ENCODE measurements around the gene ZCCHC14. TPM values are rescaled to one million over a fixed set of nuclear protein-coding genes. Genes with fewer than 3 reads are reported as not detected.
"Not testable (repeated sequence)": the region's sequence is repeated elsewhere in the genome, so short reads cannot be mapped to it uniquely, and the experiment has no call there.

ZCCHC14 gene
- total RNA-seq, 4 donors from 2014 or later: 27.7 to 56.1 (median 36.7) TPM

DNA sequence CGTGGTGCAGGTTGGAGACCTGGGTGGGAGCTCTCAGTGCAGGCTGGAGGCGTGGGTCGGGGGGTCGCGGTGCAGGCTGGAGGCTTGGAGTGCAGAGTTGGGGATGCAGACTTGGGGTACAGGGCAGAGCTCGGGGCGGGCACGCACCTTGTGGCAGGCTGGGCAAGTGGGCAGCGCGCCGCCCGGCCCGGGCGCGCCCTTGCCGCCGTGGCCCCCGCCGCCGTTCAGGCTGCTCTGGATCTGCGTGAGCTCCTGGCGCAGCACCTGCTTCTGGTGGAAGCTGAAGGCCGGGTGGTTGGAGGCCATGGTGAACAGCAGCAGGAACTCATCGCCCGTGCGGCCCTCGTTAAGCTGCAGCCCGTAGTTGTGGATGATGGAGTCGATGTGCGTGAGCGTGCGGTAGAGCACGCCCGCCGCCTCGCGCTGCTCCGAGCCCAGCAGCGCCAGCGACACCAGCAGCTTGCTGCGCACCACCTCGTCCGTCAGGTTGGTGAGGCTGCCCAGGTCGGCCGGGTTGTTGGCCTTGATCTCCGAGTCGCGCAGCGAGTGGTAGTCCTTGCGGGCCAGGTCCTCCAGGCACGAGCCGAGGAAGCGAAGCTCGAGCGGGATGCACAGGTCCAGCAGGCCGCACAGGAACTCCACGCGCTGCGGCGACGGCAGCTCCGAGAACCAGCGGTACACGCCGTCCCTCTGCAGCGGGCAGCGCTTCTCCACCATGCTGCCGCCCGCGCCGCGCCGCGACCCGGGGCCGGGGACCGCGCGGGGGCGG, 1.1 kb downstream of the ZCCHC14 start:
- DNase-seq: no peak
- no peaks in the 10 kb centered on the region for H3K36me3 ChIP-seq
- TF ChIP-seq EP300 (IDR thresholded peaks at IDR 0.05; ENCODE audit: low read depth): no peak
- TF ChIP-seq, protein P1, sequence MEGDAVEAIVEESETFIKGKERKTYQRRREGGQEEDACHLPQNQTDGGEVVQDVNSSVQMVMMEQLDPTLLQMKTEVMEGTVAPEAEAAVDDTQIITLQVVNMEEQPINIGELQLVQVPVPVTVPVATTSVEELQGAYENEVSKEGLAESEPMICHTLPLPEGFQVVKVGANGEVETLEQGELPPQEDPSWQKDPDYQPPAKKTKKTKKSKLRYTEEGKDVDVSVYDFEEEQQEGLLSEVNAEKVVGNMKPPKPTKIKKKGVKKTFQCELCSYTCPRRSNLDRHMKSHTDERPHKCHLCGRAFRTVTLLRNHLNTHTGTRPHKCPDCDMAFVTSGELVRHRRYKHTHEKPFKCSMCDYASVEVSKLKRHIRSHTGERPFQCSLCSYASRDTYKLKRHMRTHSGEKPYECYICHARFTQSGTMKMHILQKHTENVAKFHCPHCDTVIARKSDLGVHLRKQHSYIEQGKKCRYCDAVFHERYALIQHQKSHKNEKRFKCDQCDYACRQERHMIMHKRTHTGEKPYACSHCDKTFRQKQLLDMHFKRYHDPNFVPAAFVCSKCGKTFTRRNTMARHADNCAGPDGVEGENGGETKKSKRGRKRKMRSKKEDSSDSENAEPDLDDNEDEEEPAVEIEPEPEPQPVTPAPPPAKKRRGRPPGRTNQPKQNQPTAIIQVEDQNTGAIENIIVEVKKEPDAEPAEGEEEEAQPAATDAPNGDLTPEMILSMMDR (IDR thresholded peaks at IDR 0.05): no peak
- TF ChIP-seq POLR2AphosphoS5 (IDR thresholded peaks at IDR 0.05): peak in 1 of 3 donors; percentile 25
- H3K4me3 ChIP-seq: peak overlapping the region; percentile 21 to 58 (median 51)
- H3K27ac ChIP-seq: peak overlapping the region; percentile 63 to 77 (median 72)
- in situ Hi-C loops (cut with MboI; ENCODE audit: low pct_ligation_motif_present in 1 of 4, low pct_unique_long_range_greater_than_20kb in 1 of 4, low sequenced_read_pairs in 3 of 4) (no loop called here), intact Hi-C loops (cut with DNase I; ENCODE audit: low total_unique reads) (loop anchor here (10.0 kb wide), 1 partner anchor 77 kb away; no protein-coding TSS in a partner anchor)
- H3K27me3 ChIP-seq: no peaks in the 10 kb centered on the region
- 46% methylated on average over 19 of the region's 80 CpGs; no CpG with 5 or more reads in 1 of the 2 donors for WGBS, 2 donors (ENCODE audit: low coverage in 1 of 2)
- no peaks in the 10 kb centered on the region for H3K9me3 ChIP-seq
- peaks cover 34 to 76% (median 57%) of the 10 kb centered on the region in 4 donors for H3K4me1 ChIP-seq

DNA sequence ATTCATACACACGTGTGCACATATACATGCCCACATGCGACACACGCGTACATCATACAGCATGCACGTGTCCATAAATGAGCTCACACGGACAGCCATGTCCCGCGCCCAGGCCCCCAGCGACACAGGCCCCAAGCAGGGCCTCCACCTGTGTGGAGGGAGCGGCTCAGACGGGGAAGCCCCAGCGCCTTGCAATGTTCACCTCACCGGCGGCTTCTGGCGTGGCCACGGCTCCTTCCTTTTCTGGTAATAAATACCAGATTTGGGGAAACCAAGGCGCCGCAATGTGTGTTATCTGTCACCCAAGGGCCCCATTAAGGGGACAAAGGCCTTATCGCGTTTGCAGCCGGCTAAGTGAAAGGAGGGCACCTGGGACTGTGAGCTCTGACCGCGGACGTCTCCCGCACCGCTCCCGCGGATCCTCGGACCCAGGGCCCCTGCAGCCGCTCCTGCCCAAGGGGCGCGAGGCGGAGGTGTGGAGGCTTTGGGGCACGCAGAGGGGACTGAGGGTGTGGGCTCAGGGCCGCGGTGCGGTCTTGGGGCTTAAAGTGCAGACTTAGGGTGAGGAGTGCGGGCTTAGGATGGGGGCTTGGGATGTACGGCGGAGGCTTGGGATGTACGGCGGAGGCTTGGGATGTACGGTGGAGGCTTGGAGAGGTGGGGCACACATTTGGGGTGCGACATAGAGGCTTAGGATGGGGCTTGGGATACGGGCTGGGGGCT, 1.9 kb downstream of the ZCCHC14 start:
- WGBS, 2 donors (ENCODE audit: low coverage in 1 of 2): 20 to 23% methylated on average over 2 to 44 of the region's 45 CpGs
- in situ Hi-C loops (cut with MboI; ENCODE audit: low pct_ligation_motif_present in 1 of 4, low pct_unique_long_range_greater_than_20kb in 1 of 4, low sequenced_read_pairs in 3 of 4); H3K9me3 ChIP-seq; H3K27me3 ChIP-seq; H3K36me3 ChIP-seq: not testable (repeated sequence)
- Histone ChIP-seq H3K4me3 (peak overlapping the region; percentile 21 to 58 (median 51)), H3K27ac (peak overlapping the region; percentile 63 to 77 (median 72)), H3K4me1 (peaks cover 34 to 76% (median 57%) of the 10 kb centered on the region in 4 donors)
- DNase-seq: peak; percentile 73
- intact Hi-C loops (cut with DNase I; ENCODE audit: low total_unique reads): loop anchor here (10.0 kb wide), 1 partner anchor 76 kb away; no protein-coding TSS in a partner anchor

DNA sequence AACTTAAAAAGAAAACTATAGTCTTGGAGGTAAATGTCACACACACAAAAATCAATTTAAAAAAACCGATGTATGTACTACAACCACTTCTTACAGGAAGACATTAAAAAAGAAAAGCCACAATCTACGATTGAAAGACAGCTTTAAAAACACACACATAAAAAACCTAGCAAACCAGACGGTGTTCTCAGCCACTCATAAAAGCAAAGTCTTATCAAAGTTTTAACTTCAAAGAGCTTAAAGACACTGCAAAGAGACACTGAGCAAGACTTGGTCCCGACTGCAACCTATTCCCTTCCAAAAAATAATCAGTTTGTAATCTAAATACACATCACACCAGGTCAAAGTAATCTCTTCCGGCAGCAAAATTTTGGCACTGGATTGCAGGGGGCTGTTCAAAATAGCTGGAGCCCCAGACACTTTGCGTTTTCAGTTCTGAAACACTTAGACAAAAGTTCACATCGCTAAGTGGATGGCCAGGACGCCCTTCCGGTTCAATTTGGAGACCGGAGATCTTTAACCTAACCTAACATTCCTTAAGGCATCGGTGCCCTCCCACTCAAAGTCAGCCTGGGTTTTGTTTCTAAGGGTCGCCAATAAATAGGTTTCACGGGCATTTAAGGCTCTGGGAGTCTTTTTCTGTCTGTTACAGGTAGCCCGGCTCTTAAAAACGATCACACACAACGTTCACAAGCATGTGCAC, 2.6 kb downstream of the ZCCHC14 start:
- H3K36me3 ChIP-seq: no peaks in the 10 kb centered on the region
- in situ Hi-C loops (cut with MboI; ENCODE audit: low pct_ligation_motif_present in 1 of 4, low pct_unique_long_range_greater_than_20kb in 1 of 4, low sequenced_read_pairs in 3 of 4): no loop called here
- H3K27ac ChIP-seq: peak overlapping the region; percentile 63 to 77 (median 72)
- no peaks in the 10 kb centered on the region for H3K27me3 ChIP-seq
- no peaks in the 10 kb centered on the region for H3K9me3 ChIP-seq
- H3K4me1 ChIP-seq: peaks cover 35 to 79% (median 60%) of the 10 kb centered on the region in 4 donors
- TF ChIP-seq POLR2AphosphoS5 (IDR thresholded peaks at IDR 0.05) (no peak), POLR2A (IDR thresholded peaks at IDR 0.05) (no peak), EP300 (IDR thresholded peaks at IDR 0.05; ENCODE audit: low read depth) (no peak)
- TF ChIP-seq, protein P1 (IDR thresholded peaks at IDR 0.05): no peak
- no peak for DNase-seq
- WGBS, 2 donors (ENCODE audit: low coverage in 1 of 2): 9 to 14% methylated on average over 13 to 16 of the region's 16 CpGs
- intact Hi-C loops (cut with DNase I; ENCODE audit: low total_unique reads): loop anchor here (10.0 kb wide), 1 partner anchor 75 kb away; no protein-coding TSS in a partner anchor
- peak overlapping the region; percentile 21 to 58 (median 51) for H3K4me3 ChIP-seq

DNA sequence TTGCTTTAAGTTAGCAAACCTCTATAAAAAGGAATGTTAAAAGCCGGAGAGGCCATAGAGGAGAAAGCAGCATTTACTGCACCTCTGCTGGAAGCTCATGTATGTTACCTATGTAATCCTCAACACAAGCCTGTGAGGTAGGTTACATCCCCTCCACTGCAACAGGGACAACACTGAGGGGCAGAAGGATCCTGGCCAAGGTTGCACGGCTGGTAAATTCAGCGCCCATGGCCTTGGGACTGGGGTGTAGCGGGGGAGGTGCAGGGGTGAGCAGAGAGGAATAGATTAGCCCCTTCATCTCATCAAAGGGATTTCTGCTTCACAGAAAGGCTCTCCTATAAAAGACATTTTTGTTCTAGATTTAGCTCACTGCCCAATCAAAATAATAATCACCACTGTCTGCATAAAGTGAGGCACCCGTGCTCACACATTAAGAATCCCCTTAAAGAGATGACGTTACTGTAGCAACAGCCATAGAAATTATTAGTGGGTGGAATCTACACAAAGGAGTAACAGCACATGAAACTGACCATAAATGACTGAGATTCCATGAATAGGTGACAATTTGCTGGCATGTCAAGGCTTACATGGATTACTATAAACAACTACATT, 3.3 kb downstream of the ZCCHC14 start:
- peak overlapping the region in 3 of 4 donors; percentile 21 to 58 (median 49) for H3K4me3 ChIP-seq
- no peak for DNase-seq
- TF ChIP-seq POLR2A (IDR thresholded peaks at IDR 0.05): no peak
- TF ChIP-seq EP300 (IDR thresholded peaks at IDR 0.05; ENCODE audit: low read depth): no peak
- TF ChIP-seq, protein P1 (IDR thresholded peaks at IDR 0.05): no peak
- TF ChIP-seq POLR2AphosphoS5 (IDR thresholded peaks at IDR 0.05): no peak
- WGBS, 2 donors (ENCODE audit: low coverage in 1 of 2): 47% methylated on average over 6 of the region's 6 CpGs; no CpG with 5 or more reads in 1 of the 2 donors
- peak overlapping the region; percentile 63 to 77 (median 72) for H3K27ac ChIP-seq
- intact Hi-C loops (cut with DNase I; ENCODE audit: low total_unique reads) (loop anchor here (10.0 kb wide), 1 partner anchor 75 kb away; no protein-coding TSS in a partner anchor), in situ Hi-C loops (cut with MboI; ENCODE audit: low pct_ligation_motif_present in 1 of 4, low pct_unique_long_range_greater_than_20kb in 1 of 4, low sequenced_read_pairs in 3 of 4) (no loop called here)
- H3K4me1 ChIP-seq: peaks cover 41 to 79% (median 66%) of the 10 kb centered on the region in 4 donors
- no peaks in the 10 kb centered on the region for H3K9me3 ChIP-seq
- no peaks in the 10 kb centered on the region for H3K27me3 ChIP-seq
- H3K36me3 ChIP-seq: no peaks in the 10 kb centered on the region

DNA sequence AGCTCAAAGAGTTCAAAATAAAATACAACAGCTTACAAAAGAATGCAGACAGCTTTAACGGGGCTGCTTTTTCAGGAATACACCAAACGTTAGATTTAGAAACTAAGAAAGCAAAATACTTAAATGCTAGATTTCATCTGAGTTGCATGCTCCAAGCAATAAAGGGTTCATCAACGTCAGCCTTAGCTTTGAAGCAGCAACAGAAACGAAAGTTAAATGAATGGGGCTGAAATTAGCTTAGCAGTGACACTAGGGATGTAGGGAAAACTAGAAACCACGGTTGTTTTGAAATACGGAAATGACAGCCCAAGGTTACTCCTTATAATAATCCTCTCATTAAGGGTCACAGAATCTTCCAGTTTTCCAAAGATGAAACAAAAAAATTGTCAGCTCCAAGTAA, 3.9 kb downstream of the ZCCHC14 start:
- 29 to 45% methylated on average over 3 to 6 of the region's 6 CpGs for WGBS, 2 donors (ENCODE audit: low coverage in 1 of 2)
- H3K4me3 ChIP-seq: peak overlapping the region in 1 of 4 donors; percentile 58
- H3K36me3 ChIP-seq; DNase-seq; in situ Hi-C loops (cut with MboI; ENCODE audit: low pct_ligation_motif_present in 1 of 4, low pct_unique_long_range_greater_than_20kb in 1 of 4, low sequenced_read_pairs in 3 of 4); H3K9me3 ChIP-seq; intact Hi-C loops (cut with DNase I; ENCODE audit: low total_unique reads); H3K27me3 ChIP-seq: not testable (repeated sequence)
- H3K4me1 ChIP-seq: peaks cover 46 to 85% (median 70%) of the 10 kb centered on the region in 4 donors
- peak overlapping the region; percentile 63 to 77 (median 75) for H3K27ac ChIP-seq

Data from transverse colon (tissue), 4 donors.